ENCODE results near the gene SULF2.

GRCh38 chr20:47775841-47776240 is 9.4 kb downstream of the SULF2 start:
- TF ChIP-seq SUZ12 (IDR thresholded peaks at IDR 0.05) (no peak), SP1 (IDR thresholded peaks at IDR 0.05) (no peak), FOXM1 (IDR thresholded peaks at IDR 0.05; ENCODE audit: borderline replicate concordance) (no peak), FOXA1 (IDR thresholded peaks at IDR 0.05) (no peak), ARNT (IDR thresholded peaks at IDR 0.05) (no peak), HDGF (IDR thresholded peaks at IDR 0.05; ENCODE audit: borderline replicate concordance) (no peak)
